Activated CD4-positive, alpha-beta memory T cell treated with anti-CD3 and anti-CD28 coated beads for 36 hours (primary cell): ENCODE results near the gene ARSJ. TPM values are rescaled to one million over a fixed set of nuclear protein-coding genes. Genes with fewer than 3 reads are reported as not detected.

ENCODE experiments used
- CTCF ChIA-PET: fragments of 350-600 bp; sonication (Branson Sonifier 250); formaldehyde crosslinking; loops from one replicate; lab custom pipeline; 2021; ENCODE audit warnings: antibody characterized with exemption, inconsistent platforms; lab: Charles Lee
- POLR2A ChIA-PET: fragments of 350-600 bp; sonication (Branson Sonifier 250); formaldehyde crosslinking; loops from one replicate; lab custom pipeline; 2021; ENCODE audit warnings: antibody characterized with exemption; lab: Charles Lee
- DNase-seq: peaks from one replicate; pipeline ENCODE4 v3.0.0-alpha.2; 2020
- H3K27ac Mint-ChIP-seq: one replicate; pipeline ENCODE4 v1.8.0; 2021; ENCODE audit warnings: mixed read lengths
- H3K27me3 Mint-ChIP-seq: one replicate; pipeline ENCODE4 v1.8.0; 2021; ENCODE audit warnings: mixed read lengths
- H3K36me3 Mint-ChIP-seq: one replicate; pipeline ENCODE4 v1.8.0; 2021; ENCODE audit warnings: mixed read lengths
- H3K4me1 Mint-ChIP-seq: one replicate; pipeline ENCODE4 v1.8.0; 2021; ENCODE audit warnings: low read depth, mixed read lengths
- H3K4me3 Mint-ChIP-seq: one replicate; pipeline ENCODE4 v1.8.0; 2021; ENCODE audit warnings: mild to moderate bottlenecking, mixed read lengths
- H3K9me3 Mint-ChIP-seq: one replicate; pipeline ENCODE4 v1.8.0; 2021; ENCODE audit warnings: mixed read lengths
- intact Hi-C: fragments of 100-400 bp; cut with micrococcal nuclease; formaldehyde crosslinking; loops from one replicate; pipeline ENCODE4 v1.15.1; 2023
- total RNA-seq, 2 experiments: library from RNA; stranded (reverse); gene quantifications; one replicate each; pipeline ENCODE4 v1.2.3, GENCODE V29; 2021

The ARSJ gene
- total RNA-seq, 2 experiments from 2014 or later: 0.07 TPM; not detected in 1

GRCh38 chr4:113968473-113968872, 11.0 kb downstream of the ARSJ start:
- H3K4me1 Mint-ChIP-seq: no peaks in the 10 kb centered on the region
- H3K4me3 Mint-ChIP-seq: no peak overlapping the region
- H3K27me3 Mint-ChIP-seq: peaks cover 7% of the 10 kb centered on the region
- intact Hi-C loops: no loop called here
- H3K27ac Mint-ChIP-seq: no peak overlapping the region
- no peak for DNase-seq
- POLR2A ChIA-PET: no interaction called here
- peaks cover 1% of the 10 kb centered on the region for H3K9me3 Mint-ChIP-seq
- H3K36me3 Mint-ChIP-seq: no peaks in the 10 kb centered on the region
- CTCF ChIA-PET: no interaction called here

- POLR2A ChIA-PET: no interaction called here
- Mint-ChIP-seq H3K4me1 (no peaks in the 10 kb centered on the region), H3K27me3 (peaks cover 7% of the 10 kb centered on the region), H3K27ac (no peak overlapping the region), H3K4me3 (no peak overlapping the region), H3K9me3 (peaks cover 9% of the 10 kb centered on the region), H3K36me3 (peaks cover 3% of the 10 kb centered on the region)
- CTCF ChIA-PET: interaction anchor here (0.9 kb wide), 1 partner anchor 16 kb away, joined by 3 read pairs; no protein-coding TSS in a partner anchor
- no peak for DNase-seq
- intact Hi-C loops: no loop called here
Measured at GRCh38 chr4:113967687-113968086, 11.8 kb downstream of the ARSJ start.

- no peak for DNase-seq
- POLR2A ChIA-PET: no interaction called here
- intact Hi-C loops: no loop called here
Measured at GRCh38 chr4:113962719-113963265, 16.7 kb downstream of the ARSJ start.

GRCh38 chr4:113962016-113962347, 17.5 kb downstream of the ARSJ start:
- no peak overlapping the region for H3K4me3 Mint-ChIP-seq
- H3K27ac Mint-ChIP-seq: no peak overlapping the region
- POLR2A ChIA-PET: no interaction called here
- H3K36me3 Mint-ChIP-seq: peaks cover 3% of the 10 kb centered on the region
- peaks cover 3% of the 10 kb centered on the region for H3K4me1 Mint-ChIP-seq
- DNase-seq: no peak
- H3K9me3 Mint-ChIP-seq: peaks cover 12% of the 10 kb centered on the region
- no peaks in the 10 kb centered on the region for H3K27me3 Mint-ChIP-seq
- CTCF ChIA-PET: no interaction called here
- intact Hi-C loops: no loop called here

More at GRCh38 chr4:113962719-113963265, 16.7 kb downstream of the ARSJ start:
- Mint-ChIP-seq H3K27ac (no peak overlapping the region), H3K4me3 (no peak overlapping the region), H3K27me3 (no peaks in the 10 kb centered on the region), H3K9me3 (peaks cover 12% of the 10 kb centered on the region), H3K4me1 (peaks cover 3% of the 10 kb centered on the region), H3K36me3 (peaks cover 3% of the 10 kb centered on the region)
- CTCF ChIA-PET: interaction anchor here (1.0 kb wide), 1 partner anchor 10 kb away, joined by 4 read pairs; no protein-coding TSS in a partner anchor

- Mint-ChIP-seq H3K27me3 (no peaks in the 10 kb centered on the region), H3K36me3 (peaks cover 3% of the 10 kb centered on the region), H3K4me3 (no peak overlapping the region), H3K4me1 (peaks cover 3% of the 10 kb centered on the region), H3K9me3 (peaks cover 12% of the 10 kb centered on the region), H3K27ac (no peak overlapping the region)
- CTCF ChIA-PET: interaction anchor here (1.7 to 2.1 kb wide), 2 partner anchors 9 to 110 kb away, joined by 5 to 8 read pairs; no protein-coding TSS in a partner anchor
- intact Hi-C loops: no loop called here
- DNase-seq: no peak
- POLR2A ChIA-PET: no interaction called here
Measured at GRCh38 chr4:113960684-113961321, 18.6 kb downstream of the ARSJ start.

- H3K4me3 Mint-ChIP-seq: no peak overlapping the region
Measured at GRCh38 chr4:113959539-113959937, 19.9 kb downstream of the ARSJ start.

GRCh38 chr4:113958766-113959538, 20.5 kb downstream of the ARSJ start:
- ChIA-PET POLR2A (no interaction called here), CTCF (interaction anchor here (1.4 to 2.1 kb wide), 3 partner anchors 8 to 564 kb away, joined by 5 to 8 read pairs (median 5); no protein-coding TSS in a partner anchor)
- intact Hi-C loops: loop anchor here (5.0 kb wide), 1 partner anchor 48 kb away; no protein-coding TSS in a partner anchor
- H3K27me3 Mint-ChIP-seq: no peaks in the 10 kb centered on the region
- no peak for DNase-seq
- H3K9me3 Mint-ChIP-seq: peaks cover 12% of the 10 kb centered on the region
- H3K27ac Mint-ChIP-seq: no peak overlapping the region
- H3K36me3 Mint-ChIP-seq: peaks cover 3% of the 10 kb centered on the region
- H3K4me3 Mint-ChIP-seq: no peak overlapping the region
- H3K4me1 Mint-ChIP-seq: peaks cover 3% of the 10 kb centered on the region

More at GRCh38 chr4:113959539-113959937, 19.9 kb downstream of the ARSJ start:
- CTCF ChIA-PET: interaction anchor here (1.4 to 2.1 kb wide), 3 partner anchors 8 to 564 kb away, joined by 5 to 8 read pairs (median 5); no protein-coding TSS in a partner anchor
- POLR2A ChIA-PET: no interaction called here
- no peak for DNase-seq
- H3K27me3 Mint-ChIP-seq: no peaks in the 10 kb centered on the region
- intact Hi-C loops: loop anchor here (5.0 kb wide), 1 partner anchor 48 kb away; no protein-coding TSS in a partner anchor
- peaks cover 3% of the 10 kb centered on the region for H3K36me3 Mint-ChIP-seq
- peaks cover 12% of the 10 kb centered on the region for H3K9me3 Mint-ChIP-seq
- H3K27ac Mint-ChIP-seq: no peak overlapping the region
- H3K4me1 Mint-ChIP-seq: peaks cover 3% of the 10 kb centered on the region

- Mint-ChIP-seq H3K4me1 (peaks cover 3% of the 10 kb centered on the region), H3K27me3 (no peaks in the 10 kb centered on the region), H3K36me3 (no peaks in the 10 kb centered on the region), H3K9me3 (peaks cover 6% of the 10 kb centered on the region), H3K4me3 (no peak overlapping the region), H3K27ac (no peak overlapping the region)
- intact Hi-C loops: loop anchor here (5.0 kb wide), 1 partner anchor 49 kb away; no protein-coding TSS in a partner anchor
- ChIA-PET POLR2A (no interaction called here), CTCF (no interaction called here)
- no peak for DNase-seq
Measured at GRCh38 chr4:113957956-113958355, 21.5 kb downstream of the ARSJ start.

- peaks cover 3% of the 10 kb centered on the region for H3K4me1 Mint-ChIP-seq
- no peak overlapping the region for H3K27ac Mint-ChIP-seq
- no peak for DNase-seq
- no peaks in the 10 kb centered on the region for H3K36me3 Mint-ChIP-seq
- no peaks in the 10 kb centered on the region for H3K9me3 Mint-ChIP-seq
- CTCF ChIA-PET: interaction anchor here (0.9 to 1.4 kb wide), 2 partner anchors 17 to 116 kb away, joined by 3 to 6 read pairs; no protein-coding TSS in a partner anchor
- peaks cover 3% of the 10 kb centered on the region for H3K27me3 Mint-ChIP-seq
- intact Hi-C loops: loop anchor here (5.0 kb wide), 1 partner anchor 51 kb away; no protein-coding TSS in a partner anchor
- POLR2A ChIA-PET: no interaction called here
- no peak overlapping the region for H3K4me3 Mint-ChIP-seq
Measured at GRCh38 chr4:113955948-113956347, 23.5 kb downstream of the ARSJ start.

GRCh38 chr4:113955411-113955810, 24.0 kb downstream of the ARSJ start:
- Mint-ChIP-seq H3K36me3 (no peaks in the 10 kb centered on the region), H3K9me3 (no peaks in the 10 kb centered on the region), H3K27me3 (peaks cover 3% of the 10 kb centered on the region), H3K4me3 (no peak overlapping the region), H3K4me1 (peaks cover 3% of the 10 kb centered on the region), H3K27ac (no peak overlapping the region)
- intact Hi-C loops: loop anchor here (5.0 kb wide), 1 partner anchor 52 kb away; no protein-coding TSS in a partner anchor
- ChIA-PET POLR2A (no interaction called here), CTCF (interaction anchor here (0.9 to 1.4 kb wide), 2 partner anchors 18 to 116 kb away, joined by 3 to 6 read pairs; no protein-coding TSS in a partner anchor)
- DNase-seq: no peak

- Mint-ChIP-seq H3K27me3 (peaks cover 3% of the 10 kb centered on the region), H3K27ac (no peak overlapping the region), H3K4me3 (no peak overlapping the region), H3K4me1 (no peaks in the 10 kb centered on the region), H3K9me3 (no peaks in the 10 kb centered on the region), H3K36me3 (no peaks in the 10 kb centered on the region)
- ChIA-PET POLR2A (no interaction called here), CTCF (interaction anchor here (1.0 to 5.0 kb wide), 4 partner anchors 10 to 560 kb away, joined by 3 to 56 read pairs (median 4); no protein-coding TSS in a partner anchor)
- no peak for DNase-seq
- intact Hi-C loops: loop anchor here (2.0 to 5.0 kb wide), 2 partner anchors 227 to 428 kb away; no protein-coding TSS in a partner anchor
Measured at GRCh38 chr4:113953888-113954287, 25.6 kb downstream of the ARSJ start.
